Loucy (cell line): ENCODE data around the gene ENKD1.

Source experiments
- H2AFZ ChIP-seq: fragments of 200-600 bp; sonication (generic); 2 replicates; pipeline ENCODE4 v1.6.0; 2016; ENCODE audit warnings: antibody characterized with exemption, mild to moderate bottlenecking, low read length, moderate library complexity
- H3F3A ChIP-seq: fragments of 200-600 bp; 2 replicates; pipeline ENCODE4 v1.6.0; 2016; ENCODE audit warnings: antibody characterized with exemption, low read depth, mild to moderate bottlenecking
- H3K27me3 ChIP-seq: fragments of 200-600 bp; sonication (generic); 2 replicates; pipeline ENCODE4 v1.6.1; 2014; ENCODE audit warnings: low read length, mild to moderate bottlenecking; ENCODE audit not compliant: insufficient read depth, poor library complexity, severe bottlenecking
- H3K36me3 ChIP-seq: fragments of 200-600 bp; sonication (generic); 2 replicates; pipeline ENCODE4 v1.6.1; 2016; ENCODE audit warnings: low read length; ENCODE audit not compliant: insufficient read depth
- H3K4me1 ChIP-seq: fragments of 200-600 bp; sonication (generic); 2 replicates; pipeline ENCODE4 v1.5.1; 2014; ENCODE audit warnings: low read length, mild to moderate bottlenecking; ENCODE audit not compliant: insufficient read depth, poor library complexity, severe bottlenecking
- H3K4me2 ChIP-seq: fragments of 200-600 bp; sonication (generic); 2 replicates; pipeline ENCODE4 v1.6.0; 2014; ENCODE audit warnings: antibody characterized with exemption, low read length, low read depth, mild to moderate bottlenecking; ENCODE audit not compliant: poor library complexity, severe bottlenecking
- H3K4me3 ChIP-seq: fragments of 200-600 bp; sonication (generic); 2 replicates; pipeline ENCODE4 v1.5.1; 2014; ENCODE audit warnings: low read length, mild to moderate bottlenecking, mixed read lengths; ENCODE audit not compliant: poor library complexity, severe bottlenecking
- H3K79me2 ChIP-seq: fragments of 200-600 bp; sonication (generic); 2 replicates; pipeline ENCODE4 v1.6.1; 2014; ENCODE audit warnings: low read length; ENCODE audit not compliant: insufficient read depth
- H3K9ac ChIP-seq: fragments of 200-600 bp; sonication (generic); 2 replicates; pipeline ENCODE4 v1.6.0; 2014; ENCODE audit warnings: mild to moderate bottlenecking, low read depth, low read length, moderate library complexity; ENCODE audit not compliant: poor library complexity, severe bottlenecking
- H3K9me2 ChIP-seq: fragments of 200-600 bp; sonication (generic); replicated peaks from 2 replicates; pipeline ENCODE4 v1.6.1; 2016; ENCODE audit warnings: low read depth, low read length, mixed read lengths
- H3K9me3 ChIP-seq: fragments of 200-600 bp; sonication (generic); 2 replicates; pipeline ENCODE4 v1.6.1; 2014; ENCODE audit warnings: mild to moderate bottlenecking, antibody characterized with exemption, low read length, low read depth; ENCODE audit not compliant: insufficient read depth
- H4K20me1 ChIP-seq: fragments of 200-600 bp; sonication (generic); 2 replicates; pipeline ENCODE4 v1.6.0; 2014; ENCODE audit warnings: antibody characterized with exemption, low read length, mild to moderate bottlenecking; ENCODE audit not compliant: insufficient read depth, poor library complexity, severe bottlenecking
- EZH2phosphoT487 ChIP-seq: fragments of 200-600 bp; IDR thresholded peaks from 2 replicates; pipeline ENCODE4 v1.6.1; 2018; ENCODE audit warnings: antibody characterized with exemption, mild to moderate bottlenecking, moderate library complexity, borderline replicate concordance
- TF ChIP-seq, protein P1 (sequence below): fragments of 200-600 bp; sonication (generic); conservative IDR thresholded peaks from 2 replicates; pipeline ENCODE4 v1.5.1; 2014; ENCODE audit warnings: mild to moderate bottlenecking, antibody characterized with exemption, low read length

Gene ENKD1, protein sequence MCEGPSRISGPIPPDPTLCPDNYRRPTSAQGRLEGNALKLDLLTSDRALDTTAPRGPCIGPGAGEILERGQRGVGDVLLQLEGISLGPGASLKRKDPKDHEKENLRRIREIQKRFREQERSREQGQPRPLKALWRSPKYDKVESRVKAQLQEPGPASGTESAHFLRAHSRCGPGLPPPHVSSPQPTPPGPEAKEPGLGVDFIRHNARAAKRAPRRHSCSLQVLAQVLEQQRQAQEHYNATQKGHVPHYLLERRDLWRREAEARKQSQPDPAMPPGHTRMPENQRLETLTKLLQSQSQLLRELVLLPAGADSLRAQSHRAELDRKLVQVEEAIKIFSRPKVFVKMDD

GRCh38 chr16:67666559-67667452 is at the start of gene ENKD1, which contains the start of gene C16orf86:
Gene ENKD1, minus strand, starts transcription at chr16:67666750. Its CDS starts 308 bp downstream, at chr16:67666442.
Gene C16orf86, plus strand, starts transcription at chr16:67666814. Its CDS starts 157 bp downstream, at chr16:67666971.
- no peaks in the 10 kb centered on the region for H3F3A ChIP-seq
- TF ChIP-seq, protein P1, sequence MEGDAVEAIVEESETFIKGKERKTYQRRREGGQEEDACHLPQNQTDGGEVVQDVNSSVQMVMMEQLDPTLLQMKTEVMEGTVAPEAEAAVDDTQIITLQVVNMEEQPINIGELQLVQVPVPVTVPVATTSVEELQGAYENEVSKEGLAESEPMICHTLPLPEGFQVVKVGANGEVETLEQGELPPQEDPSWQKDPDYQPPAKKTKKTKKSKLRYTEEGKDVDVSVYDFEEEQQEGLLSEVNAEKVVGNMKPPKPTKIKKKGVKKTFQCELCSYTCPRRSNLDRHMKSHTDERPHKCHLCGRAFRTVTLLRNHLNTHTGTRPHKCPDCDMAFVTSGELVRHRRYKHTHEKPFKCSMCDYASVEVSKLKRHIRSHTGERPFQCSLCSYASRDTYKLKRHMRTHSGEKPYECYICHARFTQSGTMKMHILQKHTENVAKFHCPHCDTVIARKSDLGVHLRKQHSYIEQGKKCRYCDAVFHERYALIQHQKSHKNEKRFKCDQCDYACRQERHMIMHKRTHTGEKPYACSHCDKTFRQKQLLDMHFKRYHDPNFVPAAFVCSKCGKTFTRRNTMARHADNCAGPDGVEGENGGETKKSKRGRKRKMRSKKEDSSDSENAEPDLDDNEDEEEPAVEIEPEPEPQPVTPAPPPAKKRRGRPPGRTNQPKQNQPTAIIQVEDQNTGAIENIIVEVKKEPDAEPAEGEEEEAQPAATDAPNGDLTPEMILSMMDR = no peak
- no peak for TF ChIP-seq EZH2phosphoT487
- H3K9me2 ChIP-seq = no peaks in the 10 kb centered on the region
- peak within 1 kb of the TSS; percentile 65 for H3K9ac ChIP-seq
- H3K4me3 ChIP-seq = peak within 1 kb of the TSS; percentile 75
- no peaks in the 10 kb centered on the region for H3K9me3 ChIP-seq
- no peaks in the 10 kb centered on the region for H4K20me1 ChIP-seq
- peak within 1 kb of the TSS; percentile 85; the same call in 1 of the 2 replicates for H2AFZ ChIP-seq
- H3K27me3 ChIP-seq = no peaks in the 10 kb centered on the region
- H3K79me2 ChIP-seq = no peaks in the 10 kb centered on the region
- H3K4me1 ChIP-seq = peaks cover 18% of the 10 kb centered on the region
- H3K4me2 ChIP-seq = peak within 1 kb of the TSS; percentile 79
- H3K36me3 ChIP-seq = no peaks in the 10 kb centered on the region

DNA sequence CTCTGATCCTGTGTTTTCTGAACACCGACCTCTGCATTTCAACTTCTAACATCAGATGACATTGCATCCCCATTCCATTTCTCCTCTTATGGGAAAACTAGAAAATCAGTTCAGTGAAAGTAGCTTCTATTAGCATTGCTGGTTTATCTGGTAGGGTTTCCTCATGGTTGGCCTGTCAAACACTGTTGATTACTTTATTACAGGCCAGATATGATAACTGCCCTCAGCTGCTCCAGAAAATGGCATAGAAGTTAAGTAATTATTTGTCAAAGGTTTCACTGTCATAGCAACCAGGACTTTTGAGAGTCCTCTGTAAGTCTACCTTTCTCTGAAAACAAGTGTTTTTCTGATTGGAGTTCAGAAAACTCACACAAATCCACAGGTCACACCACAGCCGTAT is 49.5 kb upstream of the ENKD1 start:
- no peak for TF ChIP-seq EZH2phosphoT487
- TF ChIP-seq, protein P1 = no peak
- Histone ChIP-seq H3K79me2 (peaks cover 67% of the 10 kb centered on the region), H3K36me3 (no peaks in the 10 kb centered on the region), H3K9ac (peak overlapping the region; percentile 21), H3F3A (no peaks in the 10 kb centered on the region), H2AFZ (no peak overlapping the region), H3K4me2 (peak overlapping the region; percentile 80), H3K9me2 (no peaks in the 10 kb centered on the region), H4K20me1 (peaks cover 20% of the 10 kb centered on the region), H3K4me1 (peaks cover 38% of the 10 kb centered on the region), H3K4me3 (peak overlapping the region; percentile 5), H3K27me3 (no peaks in the 10 kb centered on the region), H3K9me3 (no peaks in the 10 kb centered on the region)

GRCh38 chr16:67714522-67714921 is 48.0 kb upstream of the ENKD1 start:
- TF ChIP-seq EZH2phosphoT487 = no peak
- TF ChIP-seq, protein P1 = no peak
- H3K4me2 ChIP-seq = peak overlapping the region; percentile 80
- peaks cover 77% of the 10 kb centered on the region for H3K79me2 ChIP-seq
- no peaks in the 10 kb centered on the region for H3K9me3 ChIP-seq
- peaks cover 23% of the 10 kb centered on the region for H4K20me1 ChIP-seq
- no peaks in the 10 kb centered on the region for H3K36me3 ChIP-seq
- no peak overlapping the region for H3K9ac ChIP-seq
- H3K4me1 ChIP-seq = peaks cover 30% of the 10 kb centered on the region
- H3F3A ChIP-seq = no peaks in the 10 kb centered on the region
- H3K9me2 ChIP-seq = no peaks in the 10 kb centered on the region
- no peak overlapping the region for H2AFZ ChIP-seq
- H3K27me3 ChIP-seq = no peaks in the 10 kb centered on the region
- H3K4me3 ChIP-seq = peak overlapping the region; percentile 17
